HG02885 (cell line): ENCODE data around the gene CREB1.

Experiments
- ATAC-seq: cut with Tn5 transposase; IDR thresholded peaks from one replicate; pipeline ENCODE4 v1.9.1; 2021; ENCODE audit warnings: mild to moderate bottlenecking; ENCODE audit not compliant: unreplicated experiment, poor library complexity

The CREB1 gene

GRCh38 chr2:207502577-207503198 is 27.1 kb upstream of the CREB1 start:
- peak; percentile 61 for ATAC-seq

DNA sequence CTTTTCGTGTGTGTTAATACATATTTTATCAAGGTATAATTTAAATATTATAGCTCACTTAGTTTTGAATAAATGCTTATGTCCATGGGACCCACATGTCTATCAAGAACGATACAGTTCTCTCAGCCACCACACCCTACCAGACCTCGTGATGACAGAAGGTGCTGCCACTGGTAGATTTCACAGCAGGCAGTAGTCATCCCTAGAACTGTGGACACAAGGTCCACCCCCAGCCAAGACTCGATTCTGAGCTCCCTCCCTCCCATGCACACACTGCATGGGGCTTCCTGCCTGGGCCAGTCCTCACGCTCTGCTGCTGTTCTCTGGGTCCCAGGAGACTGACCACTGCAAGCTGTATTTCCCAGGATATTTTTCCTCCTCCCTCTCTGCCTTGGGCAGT is 26.5 kb upstream of the CREB1 start:
- peak; percentile 58 for ATAC-seq

- no peak for ATAC-seq
Measured at GRCh38 chr2:207504513-207505170, 25.1 kb upstream of the CREB1 start.

GRCh38 chr2:207505171-207505570 is 24.6 kb upstream of the CREB1 start:
- ATAC-seq, result no peak

DNA sequence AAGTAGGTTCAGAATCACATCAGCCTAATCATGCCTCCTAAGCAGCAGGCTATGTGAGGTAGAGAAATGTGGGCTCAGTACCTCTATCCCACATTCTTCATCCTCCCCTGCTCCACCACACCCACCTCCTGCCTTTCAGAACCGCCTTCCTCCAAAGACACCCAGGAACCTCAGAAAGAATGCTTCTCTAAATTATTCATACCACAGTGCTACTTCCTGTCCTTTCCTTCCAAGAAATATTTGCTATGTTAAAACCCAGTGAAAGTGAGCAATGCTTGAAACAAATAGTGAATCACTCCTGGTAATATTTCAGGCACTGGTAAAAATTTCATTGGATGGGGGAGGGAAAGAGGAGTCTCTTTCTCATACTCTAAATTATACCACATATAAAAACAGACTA is 24.0 kb upstream of the CREB1 start:
- ATAC-seq, result no peak

DNA sequence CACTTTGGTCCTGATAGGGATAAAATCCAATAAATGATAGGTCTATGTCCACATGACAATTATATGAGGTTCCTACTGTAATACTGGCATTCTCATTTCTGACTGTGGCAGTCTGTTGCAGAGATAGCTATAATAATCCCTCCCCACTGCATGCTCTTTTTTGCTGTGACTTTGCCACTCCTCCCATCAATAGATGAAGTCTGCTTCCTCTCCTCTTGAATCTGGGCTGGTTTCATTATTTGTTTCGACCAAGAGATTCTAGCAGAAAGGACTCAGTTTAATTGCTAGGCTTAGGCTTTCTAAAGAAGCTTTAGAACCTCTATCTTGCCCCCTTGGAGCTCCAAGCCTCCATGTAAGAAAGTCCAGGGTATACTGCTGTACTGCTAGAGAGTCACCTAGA is 23.3 kb upstream of the CREB1 start:
- peak; percentile 54 for ATAC-seq

DNA sequence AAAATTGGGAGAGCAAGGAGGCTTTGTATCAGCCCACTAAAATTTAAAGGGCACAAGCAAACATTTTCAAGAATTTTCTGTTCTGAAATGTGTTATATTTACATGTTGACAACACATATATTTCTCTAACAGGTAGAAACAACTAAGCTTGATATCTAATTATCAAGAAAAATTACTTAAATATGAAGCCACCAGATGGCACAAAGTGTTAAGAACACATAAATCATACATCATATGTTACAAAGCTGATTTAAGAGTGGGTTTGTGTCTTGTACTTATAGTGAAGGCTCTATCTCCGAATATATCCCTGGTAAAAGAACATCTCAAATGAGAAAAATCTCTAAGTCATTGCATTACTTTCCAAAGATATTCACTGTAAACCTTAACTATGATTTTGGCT is 19.6 kb upstream of the CREB1 start:
- ATAC-seq, result no peak

- ATAC-seq, result no peak
Measured at GRCh38 chr2:207511851-207512250, 17.9 kb upstream of the CREB1 start.

GRCh38 chr2:207512356-207512755 is 17.4 kb upstream of the CREB1 start:
- ATAC-seq, result no peak

- no peak for ATAC-seq
Measured at GRCh38 chr2:207513551-207514257, 16.1 kb upstream of the CREB1 start.

DNA sequence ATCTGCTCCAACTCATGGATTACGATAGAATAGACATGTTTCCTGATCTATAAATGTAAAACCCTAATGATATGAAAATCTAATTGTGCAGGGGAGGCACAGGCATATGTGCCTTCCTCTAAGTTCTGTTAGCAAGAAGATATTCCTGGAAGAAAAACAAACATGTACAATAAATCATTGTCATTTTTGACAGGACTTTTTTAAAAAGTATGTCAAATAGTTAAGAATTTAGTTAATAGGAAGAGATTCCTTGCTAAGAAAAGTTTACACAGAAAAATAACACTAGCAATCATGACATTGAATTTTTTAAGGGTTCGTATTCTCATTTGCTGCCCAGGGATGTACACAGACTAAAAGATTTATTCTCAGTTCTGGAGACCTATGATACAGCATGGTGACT is 15.3 kb upstream of the CREB1 start:
- ATAC-seq, result no peak

GRCh38 chr2:207515671-207516070 is 14.1 kb upstream of the CREB1 start:
- no peak for ATAC-seq

DNA sequence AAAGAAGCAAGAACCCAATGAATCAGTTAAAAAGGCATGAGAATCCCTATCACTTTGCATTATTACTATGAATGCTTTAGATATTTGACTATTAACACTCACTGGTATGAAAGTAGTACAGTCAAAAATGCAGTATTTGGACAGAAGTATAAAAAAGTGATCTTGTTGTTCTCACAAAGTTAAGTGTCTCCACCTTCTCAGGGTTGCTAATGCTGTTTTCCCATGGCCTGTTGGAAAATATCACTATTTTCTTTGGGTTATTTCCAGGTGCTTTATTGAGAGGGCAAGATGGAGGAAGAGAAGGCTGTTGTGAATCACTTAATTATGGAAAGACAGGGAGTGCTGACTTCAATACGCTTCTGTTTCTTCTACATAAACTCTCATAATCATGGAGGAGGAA is 13.6 kb upstream of the CREB1 start:
- no peak for ATAC-seq

DNA sequence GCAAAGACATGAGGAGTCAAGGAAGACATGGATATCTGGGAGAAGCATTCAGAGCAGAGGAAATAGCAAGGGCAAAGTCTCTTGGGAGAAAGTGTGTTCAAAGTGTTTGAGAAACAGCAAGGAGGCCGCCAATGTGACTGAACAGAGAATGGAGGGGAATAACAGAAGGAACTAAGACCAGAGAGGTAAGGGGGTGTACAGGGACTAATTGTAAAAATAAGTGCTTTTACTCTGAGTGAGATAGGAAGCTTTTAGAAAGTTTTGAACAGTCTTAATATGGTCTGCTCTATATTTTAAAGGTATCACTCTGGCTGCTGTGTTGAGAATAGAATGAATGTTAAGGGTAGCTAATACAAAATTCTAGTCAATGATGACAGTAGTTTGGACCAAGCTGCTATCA is 6.8 kb upstream of the CREB1 start:
- ATAC-seq, result no peak

DNA sequence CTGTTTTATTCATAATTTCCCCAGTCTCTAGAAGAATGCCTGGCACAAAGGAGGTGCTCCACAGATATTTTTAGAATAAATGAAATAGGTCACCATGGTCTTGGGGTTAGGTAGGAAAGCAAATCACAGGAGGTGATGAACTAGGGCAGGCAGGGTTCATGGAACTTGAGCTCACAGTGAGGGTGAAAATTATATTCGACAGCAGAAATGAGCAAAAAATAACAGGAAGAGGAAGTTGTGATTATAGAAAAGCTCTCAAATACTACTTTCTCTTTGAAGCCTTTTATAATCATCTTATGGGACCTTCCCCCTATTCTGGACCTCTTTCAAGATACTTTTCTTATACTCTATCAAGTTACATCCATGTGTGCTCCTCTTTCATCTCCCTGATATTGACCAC is 4.5 kb upstream of the CREB1 start:
- ATAC-seq, result no peak

- ATAC-seq, result peak; percentile 10
Measured at GRCh38 chr2:207528980-207529329, 807 bp upstream of the CREB1 start.

DNA sequence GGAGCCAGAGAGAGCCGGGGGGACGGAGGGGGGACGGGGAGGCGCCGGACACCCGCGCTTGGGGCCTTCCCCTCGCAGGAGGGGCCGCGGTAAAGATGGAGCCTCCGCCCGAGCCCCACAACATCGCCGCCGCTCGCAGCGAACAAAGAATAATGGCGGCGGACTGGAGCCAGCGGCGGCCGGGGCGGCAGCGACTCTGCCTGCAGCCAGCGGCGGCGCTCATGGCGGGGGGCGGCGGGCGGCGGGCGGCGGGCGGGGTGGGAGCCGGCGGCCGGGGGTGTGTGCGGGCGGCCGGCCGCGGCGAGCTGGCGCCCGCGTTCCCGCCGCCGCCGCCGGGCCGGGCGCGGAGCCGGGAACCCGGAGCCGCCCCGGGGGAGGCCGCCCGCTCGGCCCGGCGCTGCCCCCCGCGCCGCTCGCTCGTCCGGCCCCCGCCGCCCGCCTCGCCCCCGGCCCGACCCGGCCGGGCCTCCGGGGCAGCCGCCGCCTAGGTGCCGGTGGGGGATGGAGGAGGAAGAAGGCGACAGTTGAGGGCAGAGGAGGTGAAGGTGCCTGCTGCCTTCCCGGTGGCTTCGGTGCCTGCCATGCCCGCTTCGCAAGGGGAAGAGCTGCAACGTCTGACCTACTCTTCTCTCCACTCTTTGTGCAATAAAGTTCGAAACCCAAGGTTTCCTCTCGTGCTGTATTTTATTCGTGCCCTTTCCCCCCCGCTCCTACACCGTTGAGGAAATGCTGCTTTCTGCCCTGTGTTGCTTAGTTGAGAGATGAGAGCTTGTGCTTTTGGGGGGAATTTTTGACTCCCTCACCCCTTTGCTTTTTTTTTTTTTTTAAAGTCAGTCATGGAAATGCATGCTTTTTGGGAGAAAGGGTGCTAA is 634 bp downstream of the CREB1 start:
- peak; percentile 10 for ATAC-seq

GRCh38 chr2:207531032-207531952 is 1.5 kb downstream of the CREB1 start:
- ATAC-seq, result no peak

DNA sequence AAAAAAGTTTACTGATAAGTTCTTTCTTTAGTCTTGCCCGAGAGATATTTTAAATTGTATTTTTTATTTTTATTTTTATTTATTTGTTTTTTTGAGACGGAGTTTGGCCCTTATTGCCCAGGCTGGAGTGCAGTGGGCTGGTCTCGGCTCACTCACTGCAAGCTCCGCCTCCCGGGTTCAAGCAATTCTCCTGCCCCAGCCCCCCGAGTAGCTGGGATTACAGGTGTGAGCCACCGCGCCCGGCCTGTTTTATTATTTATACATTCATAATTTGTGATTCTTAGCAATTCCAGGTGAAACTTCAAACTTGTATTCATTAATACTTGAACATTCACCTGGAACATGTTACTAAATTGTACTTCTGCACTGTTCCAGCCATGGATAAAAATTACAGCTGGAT is 2.9 kb downstream of the CREB1 start:
- ATAC-seq, result no peak

GRCh38 chr2:207533461-207534008 is 3.8 kb downstream of the CREB1 start:
- no peak for ATAC-seq
